HG02623 (cell line): Measurements from ENCODE around the gene TEX48.

Experiments
- ATAC-seq: cut with Tn5 transposase; IDR thresholded peaks from one replicate; pipeline ENCODE4 v1.9.1; 2021; ENCODE audit warnings: moderate library complexity; ENCODE audit not compliant: unreplicated experiment

Gene TEX48

DNA sequence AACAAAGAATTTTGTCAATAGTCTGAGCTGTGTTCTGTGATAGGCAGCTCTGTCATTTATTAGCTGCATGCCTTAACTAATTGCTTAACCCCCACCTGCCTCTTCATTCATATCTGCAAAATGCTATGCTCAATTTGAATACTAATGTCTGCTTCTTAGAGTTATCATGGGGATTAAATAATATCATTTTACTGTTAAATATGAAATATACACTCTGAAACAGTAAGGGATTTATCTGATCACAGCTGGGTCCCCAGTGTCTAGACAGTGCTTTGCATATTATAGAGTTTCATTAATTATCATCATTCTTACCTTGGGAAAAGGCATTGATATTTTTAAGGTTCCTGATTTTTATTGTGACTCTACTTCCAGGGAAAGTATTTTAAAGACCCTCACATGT is 12.0 kb downstream of the TEX48 start:
- ATAC-seq = no peak

- ATAC-seq = no peak
Measured at GRCh38 chr9:114668146-114668545, 13.8 kb downstream of the TEX48 start.

GRCh38 chr9:114666851-114667250 is 15.1 kb downstream of the TEX48 start:
- no peak for ATAC-seq

- ATAC-seq = no peak
Measured at GRCh38 chr9:114666401-114666800, 15.6 kb downstream of the TEX48 start.

DNA sequence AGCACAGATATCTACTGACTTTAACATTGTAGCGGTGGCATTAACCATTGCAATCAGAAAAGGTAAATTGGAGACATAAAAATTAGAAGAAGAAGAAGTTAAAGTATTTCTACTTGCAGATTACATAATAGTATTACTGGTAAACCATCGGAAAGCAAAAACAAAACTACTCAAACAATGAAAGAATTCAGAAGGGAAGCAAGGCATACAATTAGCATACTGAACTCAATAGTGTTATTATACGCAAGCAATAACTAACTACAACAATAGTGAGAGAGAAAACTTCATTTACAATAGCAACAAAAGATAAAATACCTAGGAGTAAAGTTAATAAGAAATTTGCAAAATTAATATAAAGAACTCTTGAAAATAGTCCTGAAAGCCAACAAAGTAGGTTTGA is 17.8 kb downstream of the TEX48 start:
- ATAC-seq = no peak

DNA sequence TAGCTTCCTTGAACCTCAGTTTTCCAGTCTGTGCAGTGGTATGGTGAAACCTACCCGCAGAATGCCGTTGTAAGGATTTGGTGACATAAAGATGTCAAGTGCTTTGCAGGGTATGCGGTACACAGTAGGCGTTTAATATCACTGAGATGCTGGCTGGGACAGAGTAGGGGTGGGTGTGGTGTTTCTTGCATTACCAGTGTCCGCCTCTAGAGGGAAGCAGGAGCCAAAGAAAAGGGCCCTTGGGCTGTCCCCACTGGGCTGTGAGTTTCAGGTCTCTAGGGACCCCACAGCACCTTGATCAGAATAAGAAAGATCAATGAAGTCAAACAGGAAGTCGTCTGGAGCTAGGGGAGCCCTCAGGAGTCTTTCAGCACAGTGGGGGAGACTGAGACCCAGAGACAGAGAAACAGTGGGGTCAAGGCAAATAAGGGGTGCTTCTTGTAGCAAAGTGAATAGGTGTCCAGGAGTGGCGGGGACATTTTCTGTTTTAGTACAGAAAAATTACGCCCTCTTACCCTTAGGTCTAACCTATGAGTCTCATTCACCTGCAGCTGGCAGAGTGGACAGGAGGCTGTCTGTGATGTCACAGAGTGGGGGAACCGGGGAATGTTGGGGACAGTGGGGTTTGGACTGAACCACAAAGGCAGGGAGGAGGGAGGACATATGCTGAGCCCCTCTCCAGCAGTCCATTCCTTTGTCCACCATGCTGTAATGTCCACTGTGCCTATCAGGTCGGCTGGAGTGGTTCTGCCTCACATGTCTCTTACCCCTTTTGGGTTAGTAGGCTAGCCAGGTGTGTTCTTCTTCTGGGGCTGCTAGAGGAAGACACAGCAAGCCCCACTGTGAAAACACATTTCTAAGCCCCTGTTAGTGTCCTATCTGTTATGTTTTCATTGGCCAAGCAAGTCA is 19.7 kb downstream of the TEX48 start:
- ATAC-seq = peak; percentile 68

DNA sequence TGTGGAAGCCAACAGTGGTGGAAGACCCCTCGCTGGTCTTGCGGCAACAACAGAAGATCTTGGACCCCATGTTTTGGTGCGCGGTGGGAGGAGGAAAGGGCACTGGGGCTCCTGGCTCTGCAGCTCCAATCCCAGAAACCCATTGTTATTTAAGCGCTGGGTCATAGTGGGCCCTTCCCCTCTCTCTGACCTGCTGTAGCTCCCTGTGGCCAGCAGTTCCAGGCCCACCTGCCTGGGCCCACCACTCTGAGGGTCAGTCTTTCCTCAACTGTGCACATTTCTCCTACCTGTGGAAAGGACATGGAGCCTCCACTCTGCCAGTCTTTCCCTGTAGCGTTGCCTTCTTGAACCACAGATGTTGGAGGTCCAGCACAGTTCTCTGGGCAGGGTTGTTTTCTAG is 24.3 kb downstream of the TEX48 start, which contains the start of gene TEX53:
TEX53 (minus strand) TSS at position 101 of the 400 bp plus-strand sequence; CDS start at position 70, 31 bp downstream.
- no peak for ATAC-seq

DNA sequence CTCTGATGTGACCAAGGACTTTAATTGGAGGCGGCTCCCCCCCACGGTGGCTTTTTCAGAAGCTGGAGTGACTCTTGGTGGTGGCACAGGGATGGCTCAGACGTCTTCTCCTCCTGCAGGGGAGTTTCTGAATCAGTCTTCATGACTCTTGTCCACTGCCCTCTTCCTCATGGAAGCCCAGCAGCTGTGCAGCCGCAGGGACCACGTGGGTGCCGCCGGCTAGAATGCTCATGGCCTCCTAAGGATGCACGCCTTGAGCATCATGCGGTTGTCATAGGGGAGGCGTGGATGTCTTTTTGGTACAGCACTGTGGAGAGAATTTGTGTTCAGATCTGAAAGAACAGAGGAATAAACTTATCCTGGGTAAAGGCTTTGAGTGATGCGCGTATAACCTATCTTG is 25.7 kb downstream of the TEX48 start:
- no peak for ATAC-seq

DNA sequence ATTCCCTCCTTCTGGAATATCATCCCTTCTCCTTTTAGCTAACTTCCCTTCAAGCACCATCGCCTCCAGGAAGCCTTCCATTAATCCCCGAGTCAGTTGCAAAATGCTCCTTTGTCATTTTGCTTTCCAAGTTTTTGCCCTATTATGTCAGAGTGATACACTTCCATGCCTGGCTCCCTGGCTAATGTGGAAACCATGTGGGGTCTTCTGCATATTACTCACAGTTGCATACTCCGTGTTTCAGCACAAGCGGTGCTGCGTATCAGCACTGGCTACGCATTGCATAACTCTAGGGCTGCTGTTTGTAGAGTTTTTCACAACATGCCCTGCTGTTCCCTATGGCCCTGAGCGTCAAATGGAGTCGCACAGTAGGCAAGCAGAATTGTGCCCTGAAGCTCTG is 26.3 kb downstream of the TEX48 start:
- no peak for ATAC-seq

DNA sequence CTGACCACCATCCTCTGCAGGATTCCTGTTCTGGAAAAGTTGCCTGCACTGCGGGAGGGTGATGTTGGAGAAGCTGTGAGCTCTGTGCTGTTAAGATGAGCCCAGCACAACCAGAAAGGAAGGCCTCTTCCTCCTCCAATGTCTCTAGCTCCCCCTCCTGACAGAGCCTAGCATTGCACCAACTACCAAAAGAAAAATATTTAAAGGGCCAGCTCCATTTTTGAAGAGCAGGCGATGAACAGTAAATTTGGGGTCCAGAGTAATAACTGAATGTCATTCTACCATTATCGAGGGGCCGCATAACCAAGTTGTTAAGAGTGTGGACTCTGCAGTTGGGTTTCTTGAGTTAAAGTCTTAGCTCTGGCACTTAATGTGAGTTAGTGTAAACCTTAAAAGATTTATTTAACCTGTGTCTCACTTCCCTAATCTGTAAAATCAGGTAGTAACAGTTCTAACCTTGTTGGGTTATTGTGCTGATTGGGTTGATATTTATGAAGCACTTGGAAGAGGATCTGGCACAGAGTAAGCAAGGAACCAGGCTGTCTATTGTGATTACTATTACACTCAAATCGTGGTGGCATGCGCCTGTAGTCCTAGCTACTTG is 28.3 kb downstream of the TEX48 start:
- peak; percentile 72 for ATAC-seq

GRCh38 chr9:114652776-114653555 is 29.0 kb downstream of the TEX48 start:
- ATAC-seq = peak; percentile 23

DNA sequence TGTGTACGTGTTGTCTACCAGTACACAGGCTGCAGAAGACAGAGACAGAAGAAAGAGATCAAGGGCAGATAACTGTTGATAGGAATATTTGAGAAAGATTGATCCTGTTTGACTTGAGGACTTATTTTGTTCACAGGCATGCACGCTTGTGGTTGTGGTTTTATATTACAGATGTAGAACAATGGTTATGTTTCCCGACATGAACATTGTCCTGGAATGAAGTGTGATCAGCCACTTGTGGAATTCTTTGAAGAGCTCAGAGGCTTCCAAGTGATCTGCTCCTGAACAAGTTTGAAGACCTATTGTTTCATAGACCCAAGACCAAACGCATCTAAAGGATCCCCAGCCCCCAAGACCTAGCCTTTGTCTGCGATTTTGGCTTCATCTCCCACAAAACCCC is 38.1 kb downstream of the TEX48 start:
- ATAC-seq = no peak

- ATAC-seq = no peak
Measured at GRCh38 chr9:114643001-114643400, 39.0 kb downstream of the TEX48 start.

DNA sequence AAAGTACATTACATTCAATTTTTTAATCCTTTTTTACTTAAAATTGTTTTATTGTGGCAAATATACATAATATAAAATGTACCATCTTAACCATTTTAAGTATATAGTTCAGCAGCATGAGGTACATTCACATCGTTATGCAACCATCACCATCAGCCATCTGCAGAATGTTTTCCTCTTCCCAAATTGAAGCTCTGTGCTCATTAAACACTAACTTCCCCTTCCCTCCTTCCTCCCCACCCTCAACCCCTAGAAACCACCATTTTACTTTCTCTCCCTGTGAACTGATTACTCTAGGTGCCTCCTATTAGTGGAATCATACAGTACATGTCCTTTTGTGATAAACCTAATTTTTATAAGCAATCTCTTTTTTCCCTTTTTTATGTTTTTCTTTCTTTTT is 40.0 kb downstream of the TEX48 start:
- no peak for ATAC-seq

DNA sequence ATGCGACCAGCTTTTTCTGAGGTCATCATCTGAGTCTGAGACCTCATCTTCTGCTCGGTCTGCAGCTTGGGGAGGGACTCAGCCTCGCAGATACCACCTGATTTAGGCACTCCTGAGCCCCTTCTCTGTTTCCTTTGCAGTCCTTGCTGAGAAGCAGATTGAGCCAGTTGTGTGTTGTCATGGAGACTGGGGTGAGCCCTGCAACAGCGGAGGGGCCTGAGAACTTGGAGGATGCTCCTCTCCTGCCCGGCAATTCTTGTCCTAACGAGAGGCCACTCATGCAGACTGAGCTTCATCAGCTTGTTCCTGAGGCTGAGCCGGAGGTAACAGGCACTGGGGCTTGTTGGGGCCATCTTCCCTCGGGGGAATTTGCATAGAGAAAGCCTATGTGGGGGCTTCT is 43.6 kb downstream of the TEX48 start:
- no peak for ATAC-seq

GRCh38 chr9:114634387-114634786 is 47.6 kb downstream of the TEX48 start:
- ATAC-seq = no peak

GRCh38 chr9:114633438-114634089 is 48.4 kb downstream of the TEX48 start:
- ATAC-seq = no peak

DNA sequence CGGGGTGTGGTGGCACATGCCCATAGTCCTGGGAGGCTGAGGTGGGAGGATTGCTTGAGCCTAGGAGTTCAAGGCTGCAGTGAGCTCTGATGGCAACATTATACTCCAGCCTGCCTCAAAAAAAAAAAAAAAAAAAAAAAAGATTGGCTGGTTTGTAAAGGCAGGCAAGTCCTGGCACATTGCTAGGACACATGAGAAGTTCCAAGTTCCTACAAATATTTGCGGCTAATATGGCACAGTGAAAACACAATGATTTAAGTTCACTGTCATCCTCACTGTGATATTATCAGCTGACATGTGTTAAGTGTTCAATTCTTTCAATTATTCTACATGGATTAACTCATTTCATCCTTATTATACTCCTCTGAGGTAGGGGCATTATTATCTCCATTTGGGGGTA is 50.8 kb downstream of the TEX48 start:
- no peak for ATAC-seq

DNA sequence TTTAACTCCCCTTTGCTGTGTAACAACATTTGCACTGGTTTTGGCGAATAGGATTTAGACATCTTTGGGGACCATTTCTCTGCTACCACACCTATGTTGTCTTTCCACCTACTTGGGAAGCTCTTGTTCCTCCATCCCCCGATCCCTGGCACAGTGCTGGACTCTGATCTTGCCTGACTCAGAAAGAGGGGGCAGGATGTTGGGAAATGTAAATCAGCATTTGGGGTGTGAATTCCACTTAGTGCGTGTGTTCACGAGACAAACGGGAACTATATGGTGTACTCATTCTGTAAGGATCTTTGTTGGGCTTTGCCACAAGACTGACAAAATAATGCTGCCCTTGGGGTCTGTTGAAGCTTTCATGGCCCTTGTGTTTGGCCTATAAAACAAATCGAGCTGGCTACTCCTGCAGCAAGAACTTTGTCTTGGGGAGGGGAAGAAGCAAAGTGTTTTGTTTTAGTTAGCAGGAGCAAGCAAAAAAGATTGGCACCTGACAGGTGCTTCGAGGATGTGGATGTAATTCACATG is 52.4 kb downstream of the TEX48 start:
- ATAC-seq = no peak

DNA sequence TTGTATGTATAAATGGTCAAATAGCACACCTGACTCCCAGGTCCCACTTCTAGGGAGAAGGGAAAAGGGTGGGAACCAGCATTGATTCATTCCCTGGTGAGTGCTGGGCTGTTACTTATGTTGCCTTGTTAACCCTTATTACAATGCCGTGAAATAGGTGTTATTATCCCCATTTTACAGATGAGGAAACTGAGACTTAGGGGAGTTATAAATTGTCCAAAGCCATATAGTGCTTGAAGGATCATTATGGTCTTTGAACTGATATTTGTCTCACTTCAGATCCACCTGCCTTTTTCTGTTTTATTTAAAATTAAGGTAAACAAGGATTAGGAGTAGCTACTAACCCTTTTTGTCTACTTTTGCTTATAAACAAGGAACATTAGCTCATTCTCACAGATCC is 54.4 kb downstream of the TEX48 start:
- no peak for ATAC-seq
